HepG2 (cell line): ENCODE measurements around the gene GUSB. TPM values are rescaled to one million over a fixed set of nuclear protein-coding genes. Genes with fewer than 3 reads are reported as not detected.
A peak's percentile ranks its signal among the peaks of the same experiment; 100 is the strongest.

Experiments used
- ATF4 ChIP-seq, 2 experiments: fragments of 450-650 bp in 1 of 2; sonication (generic) in 1 of 2; formaldehyde crosslinking; IDR thresholded peaks; 2 replicates each; pipeline versions ENCODE4 v1.5.0 to v1.8.0; 2020 to 2022; ENCODE audit warnings: mild to moderate bottlenecking in 1 of 2, missing genetic modification reagents in 1 of 2
- BRD4 ChIP-seq: sonication (generic); formaldehyde crosslinking; IDR thresholded peaks from 2 replicates; pipeline ENCODE4 v1.4.0; 2020; ENCODE audit warnings: missing genetic modification reagents
- CBX5 ChIP-seq: sonication (generic); formaldehyde crosslinking; IDR thresholded peaks from 2 replicates; pipeline ENCODE4 v1.4.0; 2020; ENCODE audit warnings: missing genetic modification reagents, borderline replicate concordance
- JUN ChIP-seq: sonication (generic); formaldehyde crosslinking; IDR thresholded peaks from 2 replicates; pipeline ENCODE4 v1.4.0; 2020; ENCODE audit warnings: mild to moderate bottlenecking, missing genetic modification reagents
- KDM5B ChIP-seq: sonication (generic); formaldehyde crosslinking; IDR thresholded peaks from 2 replicates; pipeline ENCODE4 v1.4.0; 2020; ENCODE audit warnings: missing genetic modification reagents, mild to moderate bottlenecking, borderline replicate concordance
- NFIB ChIP-seq: sonication (generic); formaldehyde crosslinking; IDR thresholded peaks from 2 replicates; pipeline ENCODE4 v1.9.0; 2021; ENCODE audit warnings: missing genetic modification reagents, mild to moderate bottlenecking, borderline replicate concordance
- RARA ChIP-seq: IDR thresholded peaks from 2 replicates; pipeline ENCODE4 v1.6.1; 2016; ENCODE audit warnings: missing genetic modification reagents, missing compliant biosample characterization
- RXRB ChIP-seq: IDR thresholded peaks from 2 replicates; pipeline ENCODE4 v1.6.1; 2016; ENCODE audit warnings: borderline replicate concordance, missing genetic modification reagents, missing compliant biosample characterization
- SCMH1 ChIP-seq: sonication (generic); formaldehyde crosslinking; IDR thresholded peaks from 2 replicates; pipeline ENCODE4 v1.9.0; 2021; ENCODE audit warnings: missing genetic modification reagents, mild to moderate bottlenecking, borderline replicate concordance
- ZFP37 ChIP-seq: sonication (generic); formaldehyde crosslinking; IDR thresholded peaks from 2 replicates; pipeline ENCODE4 v1.4.0; 2020; ENCODE audit warnings: missing genetic modification reagents, borderline replicate concordance
- ZNF20 ChIP-seq: sonication (generic); formaldehyde crosslinking; IDR thresholded peaks from 2 replicates; pipeline ENCODE4 v1.4.0; 2020; ENCODE audit warnings: mild to moderate bottlenecking, moderate library complexity, missing genetic modification reagents
- ZNF414 ChIP-seq: sonication (generic); formaldehyde crosslinking; IDR thresholded peaks from 2 replicates; pipeline ENCODE4 v1.5.0; 2020; ENCODE audit warnings: missing genetic modification reagents
- ZNF556 ChIP-seq: sonication (generic); formaldehyde crosslinking; IDR thresholded peaks from 2 replicates; pipeline ENCODE4 v1.4.0; 2020; ENCODE audit warnings: mild to moderate bottlenecking, missing genetic modification reagents, borderline replicate concordance
- ZNF619 ChIP-seq: sonication (generic); formaldehyde crosslinking; IDR thresholded peaks from 2 replicates; pipeline ENCODE4 v1.4.0; 2020; ENCODE audit warnings: mild to moderate bottlenecking, missing genetic modification reagents
- ZNF709 ChIP-seq: sonication (generic); formaldehyde crosslinking; IDR thresholded peaks from 2 replicates; pipeline ENCODE4 v1.5.0; 2020; ENCODE audit warnings: mild to moderate bottlenecking, missing genetic modification reagents
- ZNF710 ChIP-seq: sonication (generic); formaldehyde crosslinking; IDR thresholded peaks from 2 replicates; pipeline ENCODE4 v1.5.0; 2020; ENCODE audit warnings: mild to moderate bottlenecking, missing genetic modification reagents, borderline replicate concordance
- ZNF720 ChIP-seq: sonication (generic); formaldehyde crosslinking; IDR thresholded peaks from 2 replicates; pipeline ENCODE4 v1.4.0; 2020; ENCODE audit warnings: missing genetic modification reagents
- ZNF839 ChIP-seq: sonication (generic); formaldehyde crosslinking; IDR thresholded peaks from 2 replicates; pipeline ENCODE4 v1.4.0; 2020; ENCODE audit warnings: missing genetic modification reagents, mild to moderate bottlenecking, borderline replicate concordance
- ZSCAN25 ChIP-seq: sonication (generic); formaldehyde crosslinking; IDR thresholded peaks from 2 replicates; pipeline ENCODE4 v1.8.0; 2022; ENCODE audit warnings: mild to moderate bottlenecking, missing genetic modification reagents
- polyA plus RNA-seq, 8 experiments: library from polyadenylated mRNA; depleted of rRNA in 3 of 8; stranded (reverse) in 7 of 8; unstranded in 1 of 8; fragments of >200 nt; fragmentation: Illumina TruSeq in 4 of 8; extraction: Trizol in 4 of 8; gene quantifications; 2 replicates each; pipeline versions ENCODE4 v1.2.1 to v1.2.3, GENCODE V29; 2011 to 2016; ENCODE audit warnings: low read depth in 4 of 8, missing spikeins in 1 of 8, mixed read lengths in 1 of 8; ENCODE audit not compliant: insufficient read depth in 1 of 8
- total RNA-seq, 5 experiments: library from RNA; depleted of rRNA; stranded (reverse); fragments of >200 nt; fragmentation: Illumina TruSeq; extraction: Trizol; gene quantifications; 2 replicates each; pipeline ENCODE4 v1.2.3, GENCODE V29; 2016; ENCODE audit warnings: low read depth in 1 of 5

The GUSB gene
- total and polyA plus RNA-seq, 2 of the 13 experiments (the other 11 are each of a cell fraction or from before 2014, with no cell fraction given) = 18.8 to 60.0 TPM

- TF ChIP-seq ZNF710 (peak; percentile 43; the same call in 1 of the 2 replicates), RXRB (CRISPR knock-in tag) (peak; percentile 84), CBX5 (CRISPR knock-in tag) (peak; percentile 90; the same call in 1 of the 2 replicates), NFIB (CRISPR knock-in tag) (no peak), RARA (CRISPR knock-in tag) (peak; percentile 56), ZNF414 (peak; percentile 98), ZSCAN25 (CRISPR knock-in tag) (no peak), ZFP37 (peak; percentile 75), ZNF20 (CRISPR knock-in tag) (no peak), KDM5B (CRISPR knock-in tag) (peak; percentile 92), BRD4 (CRISPR knock-in tag) (peak; percentile 90), SCMH1 (no peak), ZNF619 (peak; percentile 74; the same call in 1 of the 2 replicates), ZNF709 (CRISPR knock-in tag) (peak; percentile 95), ZNF720 (CRISPR knock-in tag) (0 out of 2 replicates have a peak, but pooled peaks have one; percentile 40), ZNF556 (CRISPR knock-in tag) (peak; percentile 92; the same call in 1 of the 2 replicates), ZNF839 (CRISPR knock-in tag) (peak; percentile 89; the same call in 1 of the 2 replicates), JUN (peak; percentile 38; the same call in 1 of the 2 replicates), ATF4 (CRISPR knock-in tag; IDR thresholded peaks at IDR 0.05) (peak in 1 of 2 experiments; percentile 75; a peak in 2 of 4 replicates)
Measured at GRCh38 chr7:65981965-65982792, at the start of gene GUSB (continued).
